GM21390 (cell line): ENCODE results near the gene DCDC2C.
A peak's percentile ranks its signal among the peaks of the same experiment; 100 is the strongest.

Source experiments
- ATAC-seq: cut with Tn5 transposase; IDR thresholded peaks from one replicate; pipeline ENCODE4 v1.9.1; 2021; ENCODE audit not compliant: unreplicated experiment

Gene DCDC2C

DNA sequence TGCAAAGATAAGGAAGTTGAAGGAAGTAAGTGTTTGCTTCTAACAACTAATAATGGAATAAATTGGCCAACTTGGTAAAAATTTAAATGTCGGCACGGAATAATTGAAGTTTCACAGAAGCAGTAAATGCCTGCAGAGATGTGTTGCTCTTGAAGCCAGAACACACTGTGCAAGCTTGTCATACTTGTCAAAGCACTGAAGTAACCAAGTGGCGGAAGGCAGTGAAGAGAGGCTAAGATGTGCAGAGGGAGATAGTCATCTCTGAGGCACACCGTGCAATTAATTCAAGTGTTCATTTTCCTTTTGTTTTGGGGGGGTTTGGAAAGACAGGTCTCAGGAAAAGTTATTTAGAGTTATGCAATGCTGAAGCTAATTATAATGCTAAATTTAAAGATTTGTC lies 5.2 kb downstream of the DCDC2C start:
- no peak for ATAC-seq

DNA sequence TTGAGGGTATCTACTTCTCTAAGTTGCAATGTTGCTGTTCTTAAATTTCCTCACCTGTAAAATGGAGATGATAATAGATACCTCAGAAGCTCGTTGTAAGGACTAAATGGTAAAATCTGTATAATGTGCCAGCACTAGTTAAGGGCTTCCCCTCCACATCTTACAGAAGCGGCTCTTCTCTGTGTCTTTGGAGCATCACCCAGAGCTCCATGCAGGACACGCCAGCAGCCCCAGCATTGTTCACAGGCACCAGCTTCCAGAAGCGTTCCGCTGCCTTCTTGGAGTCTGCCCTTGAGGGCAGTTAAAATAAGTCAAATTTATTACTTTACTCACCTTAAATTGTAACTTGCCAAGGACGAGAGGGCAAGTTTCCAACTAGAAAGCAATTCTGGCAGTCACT lies 5.8 kb downstream of the DCDC2C start:
- no peak for ATAC-seq

DNA sequence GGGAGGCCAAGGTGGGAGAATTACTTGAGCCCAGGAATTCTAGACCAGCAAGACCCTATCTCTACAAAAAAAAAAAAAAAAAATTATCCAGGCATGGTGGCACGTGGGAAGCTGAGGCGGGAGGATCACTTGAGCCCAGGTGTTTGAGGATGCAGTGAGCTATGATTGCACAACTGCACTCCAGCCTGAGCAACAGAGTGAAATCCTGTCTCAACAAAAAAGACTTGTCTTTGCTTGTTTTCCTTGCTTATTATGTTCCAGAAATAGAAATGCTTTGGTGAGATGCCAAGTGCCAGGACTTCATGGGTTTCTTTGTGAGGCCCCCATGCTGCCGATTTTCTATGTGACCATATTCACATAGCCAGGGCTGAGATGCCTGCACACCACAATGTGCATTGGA lies 9.0 kb downstream of the DCDC2C start:
- no peak for ATAC-seq

DNA sequence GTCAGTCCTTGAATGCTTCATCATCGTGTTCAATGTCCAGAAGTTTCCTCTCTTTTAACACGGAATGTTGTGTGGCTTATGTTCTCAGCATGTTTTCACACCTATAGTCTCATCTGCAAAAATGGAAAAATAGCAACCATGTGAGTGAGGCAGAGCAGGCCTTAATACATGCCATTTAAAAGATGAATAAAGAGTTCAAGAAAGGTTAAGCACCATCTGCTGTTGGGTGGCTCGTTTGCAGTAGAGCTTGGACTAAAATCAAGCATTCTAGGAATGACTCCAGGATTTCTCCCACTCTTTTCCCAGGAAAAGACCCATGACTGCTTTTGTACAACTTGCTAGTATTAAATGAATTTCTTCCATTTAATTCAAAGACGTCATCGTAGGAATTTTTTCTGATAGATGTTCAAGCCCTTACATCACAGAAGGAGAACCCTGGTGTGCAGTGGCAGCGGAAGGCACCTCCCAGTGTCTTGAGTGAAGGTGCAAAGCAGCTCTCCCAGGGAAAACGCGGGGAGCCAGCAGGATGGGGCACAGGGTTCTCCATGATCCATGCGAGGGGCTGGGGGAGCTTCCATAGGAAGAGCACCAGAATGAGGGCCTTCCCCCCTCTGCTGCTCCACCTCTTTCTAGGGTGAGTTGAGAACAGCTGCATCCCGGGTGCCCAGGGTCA lies 9.6 kb downstream of the DCDC2C start:
- ATAC-seq = no peak

DNA sequence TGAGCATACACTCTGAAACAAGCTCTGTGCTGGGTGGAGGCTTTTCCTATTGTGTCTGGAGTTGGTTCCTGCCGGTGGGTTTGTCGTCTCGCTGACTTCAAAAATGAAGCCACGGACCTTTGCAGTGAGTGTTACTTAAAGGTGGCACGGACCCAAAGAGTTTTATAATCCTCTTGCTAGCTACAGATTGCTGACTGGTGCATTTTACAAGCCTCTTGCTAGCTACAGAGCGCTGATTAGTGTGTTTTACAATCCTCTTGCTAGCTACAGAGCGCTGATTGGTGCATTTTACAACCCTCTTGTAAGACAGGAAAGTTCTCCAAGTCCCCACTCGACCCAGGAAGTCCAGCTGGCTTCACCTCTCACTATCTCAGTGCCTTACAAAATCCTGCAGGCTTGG lies 15.3 kb downstream of the DCDC2C start:
- ATAC-seq = no peak

DNA sequence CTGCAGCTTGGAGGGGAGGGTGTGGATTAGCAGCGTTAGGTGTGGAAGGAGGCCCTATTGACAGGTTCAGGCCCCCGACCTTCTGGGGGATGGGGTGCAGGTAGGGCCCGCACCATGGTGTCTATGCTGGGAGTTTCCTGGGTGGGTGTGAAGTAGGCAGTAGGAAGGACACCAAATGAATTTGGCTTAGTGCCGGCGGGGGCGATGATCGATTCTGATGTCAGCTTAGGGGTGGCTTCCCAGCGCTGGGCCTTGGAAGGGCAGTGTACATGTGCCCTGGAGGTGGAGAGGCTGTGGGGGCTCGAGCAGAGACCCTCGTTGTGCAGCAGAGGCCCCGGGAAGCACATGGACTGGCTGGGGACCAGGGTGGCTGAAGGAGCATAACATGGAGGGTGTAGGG lies 21.6 kb downstream of the DCDC2C start:
- ATAC-seq = no peak

DNA sequence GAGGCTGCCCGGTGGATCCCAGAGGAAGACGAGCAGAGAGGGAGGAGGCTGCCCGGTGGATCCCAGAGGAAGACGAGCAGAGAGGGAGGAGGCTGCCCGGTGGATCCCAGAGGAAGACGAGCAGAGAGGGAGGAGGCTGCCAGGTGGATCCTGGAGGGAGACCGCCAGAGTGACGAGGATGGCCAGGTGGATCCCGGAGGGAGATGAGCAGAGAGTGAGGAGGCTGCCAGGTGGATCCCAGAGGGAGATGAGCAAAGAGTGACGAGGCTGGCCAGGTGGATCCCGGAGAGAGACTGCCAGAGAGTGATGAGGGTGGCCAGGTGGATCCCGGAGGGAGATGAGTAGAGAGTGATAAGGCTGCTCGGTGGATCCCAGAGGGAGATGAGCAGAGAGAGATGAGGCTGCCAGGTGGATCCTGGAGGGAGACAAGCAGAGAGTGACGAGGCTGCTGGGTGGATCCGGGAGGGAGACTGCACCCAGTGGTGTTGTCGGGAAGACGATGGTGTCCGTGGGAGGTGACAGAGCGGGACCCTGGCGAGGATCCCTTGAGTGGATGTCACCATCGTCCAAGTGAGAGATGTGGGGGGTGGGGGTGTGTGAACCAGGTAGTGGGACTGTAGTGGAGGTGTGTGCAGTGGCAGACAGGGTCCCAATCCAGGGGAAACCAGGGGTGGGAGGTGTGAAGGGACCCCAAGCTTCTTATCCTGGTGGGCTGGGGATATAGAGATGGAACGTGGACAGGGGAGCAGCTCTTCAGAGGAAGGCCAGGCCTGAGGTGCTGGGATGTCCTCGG lies 22.3 kb downstream of the DCDC2C start:
- ATAC-seq = no peak

DNA sequence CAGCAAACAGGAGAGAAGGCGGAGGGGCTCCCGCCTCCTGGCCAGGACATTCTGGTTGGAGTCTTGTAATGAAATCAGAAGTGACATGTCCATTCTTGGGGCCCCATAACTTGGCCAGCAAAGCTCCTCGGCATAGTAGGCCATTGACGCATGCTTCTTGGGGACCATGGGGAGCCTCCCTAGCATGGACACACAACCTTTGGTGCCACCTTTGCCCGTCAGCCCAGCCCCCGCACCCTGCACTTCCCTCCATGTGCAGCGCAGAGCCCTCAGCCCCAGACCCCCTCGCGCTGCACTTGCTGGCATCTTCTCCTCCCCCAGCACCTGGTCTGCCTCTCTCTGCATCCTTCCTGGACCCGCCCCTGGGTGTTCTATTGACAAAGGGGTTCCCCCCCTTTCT lies 23.1 kb downstream of the DCDC2C start:
- ATAC-seq = no peak

DNA sequence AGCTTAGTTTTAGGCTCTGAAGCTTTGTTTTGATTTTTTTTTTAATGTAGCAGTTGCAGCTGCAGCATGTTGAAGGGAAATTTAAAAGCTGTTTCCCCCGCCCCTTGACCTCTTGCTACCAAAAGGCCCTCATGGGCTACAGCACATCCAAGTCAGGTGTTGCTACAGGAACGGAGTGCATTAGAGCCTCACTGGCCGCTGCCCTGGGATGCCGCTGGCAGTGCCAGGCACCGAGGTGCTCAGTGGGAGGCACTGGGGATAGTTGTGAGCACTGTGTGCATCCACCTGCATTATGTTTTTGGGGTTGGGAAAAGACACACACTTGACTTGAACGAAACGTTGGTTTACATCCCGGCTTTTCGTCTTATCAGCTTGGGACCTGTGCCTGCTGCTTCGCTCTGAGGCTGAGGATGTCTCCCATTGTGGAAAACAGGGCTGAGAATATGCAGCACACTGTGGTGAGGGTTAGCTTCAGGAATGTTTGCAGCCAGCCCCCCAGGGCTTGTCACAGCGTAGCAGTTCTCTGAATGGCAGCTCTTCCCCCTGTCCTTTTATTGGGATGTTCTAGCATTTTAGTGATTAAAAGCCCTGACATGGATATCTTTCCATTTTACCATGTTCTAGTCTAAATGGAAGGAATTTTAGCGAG lies 24.1 kb downstream of the DCDC2C start:
- no peak for ATAC-seq

DNA sequence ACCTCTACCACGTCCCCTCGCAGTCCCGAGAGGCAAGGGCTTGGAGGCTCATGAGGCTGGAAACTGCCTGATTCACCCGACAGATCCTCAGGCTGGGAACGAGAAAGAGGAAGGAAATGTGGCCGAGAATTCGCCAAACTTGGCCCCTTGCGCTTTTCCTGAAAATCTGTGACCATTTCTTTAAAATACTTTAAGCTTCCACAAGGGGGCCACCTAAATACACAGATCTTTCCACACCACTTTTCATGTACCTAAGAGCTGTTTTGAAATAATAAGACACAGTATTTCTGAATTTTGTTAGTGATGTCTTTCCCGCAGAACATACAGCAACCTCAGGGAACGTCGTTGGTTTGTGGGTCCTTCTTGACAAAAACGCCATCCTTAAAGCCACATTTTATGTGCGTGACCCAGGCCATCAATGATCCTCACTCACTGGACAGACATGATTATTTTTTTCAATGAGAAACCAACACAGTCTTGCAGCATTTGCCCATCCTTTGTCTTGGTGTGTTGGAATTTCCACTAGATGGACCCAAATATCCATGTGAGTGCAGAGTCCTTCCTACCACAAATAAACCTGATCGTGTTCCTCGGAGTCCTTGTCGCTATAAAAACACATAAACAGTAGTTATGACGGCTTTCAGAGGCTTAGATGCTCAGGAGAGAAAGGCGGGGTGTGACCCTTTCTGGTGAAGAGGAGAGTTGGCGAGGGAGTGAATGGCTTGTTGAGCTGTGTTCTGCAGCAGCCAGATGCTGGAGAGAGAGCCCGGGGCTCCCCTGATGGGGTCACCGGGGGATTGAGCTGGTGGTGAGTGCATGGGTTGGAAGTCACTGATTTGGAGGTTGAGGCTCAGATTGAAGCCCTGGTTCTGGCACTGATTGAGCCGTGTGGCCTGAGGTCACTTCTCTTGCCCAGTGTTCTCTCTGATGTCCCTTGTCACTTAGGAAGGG lies 25.0 kb downstream of the DCDC2C start:
- ATAC-seq = no peak

DNA sequence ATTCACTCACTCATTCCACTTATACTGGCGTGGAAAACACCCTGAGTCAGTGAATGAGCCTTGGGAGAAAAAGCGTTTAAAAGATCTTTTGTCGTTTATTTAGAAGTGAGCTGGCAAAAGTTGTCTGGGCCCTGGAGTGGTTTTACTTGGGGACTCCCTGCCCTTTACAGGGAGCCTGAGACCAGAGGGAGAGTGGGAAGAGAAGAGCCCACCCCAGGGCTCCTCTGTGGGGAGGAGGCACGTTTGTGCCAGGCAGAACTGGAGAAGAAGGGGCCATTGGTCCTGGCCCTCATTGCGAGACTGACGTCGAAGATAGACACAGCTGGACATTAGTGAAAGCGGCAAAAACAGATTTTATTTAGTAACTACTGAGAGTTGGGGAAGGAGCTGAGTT lies 25.7 kb downstream of the DCDC2C start:
- no peak for ATAC-seq

DNA sequence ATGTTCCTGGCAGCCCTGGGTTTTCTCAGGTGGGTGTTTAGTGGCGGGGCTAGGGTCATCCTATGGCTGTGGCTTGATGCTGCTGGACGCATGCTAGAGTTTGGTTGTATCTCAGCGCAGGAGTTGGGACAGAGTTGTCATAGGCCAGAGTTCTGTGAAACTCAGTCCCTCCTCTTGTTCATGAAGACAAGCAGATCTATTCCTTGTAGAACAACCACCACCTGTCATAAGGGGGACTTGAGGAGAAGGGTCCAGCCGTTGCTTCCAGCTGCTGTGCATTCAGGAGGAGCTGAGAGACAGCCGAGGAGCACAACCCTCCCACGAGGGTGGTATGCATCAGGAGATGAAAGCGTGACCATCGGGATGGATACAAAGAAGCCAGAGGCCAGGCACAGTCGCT lies 26.4 kb downstream of the DCDC2C start:
- no peak for ATAC-seq

DNA sequence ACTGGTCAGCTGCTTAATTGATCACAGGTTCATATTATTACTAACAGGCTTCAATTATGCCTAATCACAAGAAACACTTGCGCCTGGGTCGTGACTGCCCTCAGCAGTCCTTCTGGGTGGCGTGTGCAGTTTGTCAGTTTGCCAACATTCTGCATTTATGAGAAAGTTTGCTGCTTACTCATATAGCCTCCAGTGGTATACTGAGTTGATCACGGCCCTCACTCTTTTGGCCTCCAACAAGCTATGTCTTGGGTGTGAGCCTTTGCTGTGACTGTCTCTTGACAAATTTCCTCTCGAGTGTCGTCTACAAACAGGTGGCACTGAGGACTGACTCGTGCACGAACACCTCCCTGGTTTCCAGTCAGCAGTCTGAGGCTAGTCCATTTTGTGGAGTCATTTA lies 27.3 kb downstream of the DCDC2C start:
- ATAC-seq = no peak

DNA sequence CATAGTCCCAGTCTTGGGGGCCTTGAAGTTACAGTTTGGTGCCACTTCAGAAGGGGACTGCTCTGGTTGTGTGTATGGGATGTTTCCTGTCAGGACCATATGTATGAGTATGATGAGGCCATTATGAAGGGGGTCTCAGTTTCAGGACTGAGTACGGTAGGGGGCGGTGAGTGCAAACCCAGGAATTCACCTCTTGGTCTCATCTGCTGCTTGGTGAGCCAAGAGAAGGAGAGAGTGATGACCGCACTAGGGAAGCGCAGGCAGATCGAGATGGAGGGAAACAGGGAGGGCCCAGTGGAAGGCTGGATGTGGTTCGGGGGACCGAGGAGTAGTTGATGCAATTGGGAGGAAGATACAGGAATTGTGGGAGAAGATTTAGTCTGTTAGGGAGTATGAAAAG lies 28.5 kb downstream of the DCDC2C start:
- ATAC-seq = no peak

DNA sequence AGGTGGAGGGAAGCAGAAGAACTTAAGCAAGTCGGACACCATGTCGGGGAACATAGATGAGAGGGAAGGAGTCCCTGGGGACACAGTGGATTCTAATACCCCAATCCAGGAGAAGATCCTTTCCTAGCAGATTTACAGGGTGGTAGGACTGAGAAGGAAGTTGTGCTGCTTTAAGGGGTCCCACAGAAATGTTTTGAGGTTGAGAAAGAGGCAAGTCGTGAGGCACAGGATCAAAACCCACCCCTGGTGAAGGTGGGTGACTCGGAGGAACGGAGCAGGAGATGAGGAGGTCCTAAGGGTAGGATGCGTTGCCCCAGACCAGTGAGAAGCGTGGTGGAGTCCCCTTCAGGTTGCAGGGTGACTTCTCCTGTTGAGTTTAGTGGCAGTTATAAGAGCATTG lies 32.7 kb downstream of the DCDC2C start:
- no peak for ATAC-seq

DNA sequence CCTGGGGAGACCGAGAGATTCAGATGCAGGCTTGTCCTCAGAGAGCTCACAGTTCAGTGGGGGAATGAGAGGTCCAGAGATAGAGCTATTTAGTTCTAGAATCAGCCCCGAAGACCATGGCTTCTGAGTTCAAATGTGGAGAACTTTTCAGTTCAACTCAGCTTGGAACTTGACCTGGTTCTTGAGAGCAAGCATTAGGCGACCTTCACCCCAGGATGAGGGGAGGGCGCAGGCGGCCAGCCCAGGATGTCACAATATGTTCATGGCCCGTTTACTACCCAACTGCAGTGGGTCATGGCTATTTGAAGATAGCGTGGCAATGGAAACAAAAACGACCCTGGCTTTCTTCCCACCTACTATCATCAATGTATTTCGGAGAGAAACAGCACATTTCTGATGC lies 33.8 kb downstream of the DCDC2C start:
- no peak for ATAC-seq

DNA sequence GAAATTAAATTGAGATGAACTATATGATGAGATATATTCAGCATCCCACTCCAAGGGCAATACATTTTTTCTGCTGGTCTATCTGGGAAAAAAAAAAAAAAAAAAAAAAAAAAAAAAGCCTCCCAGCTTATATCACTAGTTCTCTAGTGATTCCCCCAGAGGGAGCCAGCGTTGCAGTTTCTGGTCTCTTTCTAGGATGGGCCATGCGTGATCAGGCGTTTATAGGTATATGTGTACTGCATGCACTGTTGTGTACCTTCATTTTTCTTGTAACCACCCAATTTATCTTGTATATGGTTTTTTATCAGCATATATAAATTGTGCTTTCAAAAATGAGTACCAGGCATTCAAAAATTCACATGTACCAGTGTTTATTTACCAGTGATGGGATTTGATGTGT lies 35.1 kb downstream of the DCDC2C start:
- ATAC-seq = peak; percentile 49

DNA sequence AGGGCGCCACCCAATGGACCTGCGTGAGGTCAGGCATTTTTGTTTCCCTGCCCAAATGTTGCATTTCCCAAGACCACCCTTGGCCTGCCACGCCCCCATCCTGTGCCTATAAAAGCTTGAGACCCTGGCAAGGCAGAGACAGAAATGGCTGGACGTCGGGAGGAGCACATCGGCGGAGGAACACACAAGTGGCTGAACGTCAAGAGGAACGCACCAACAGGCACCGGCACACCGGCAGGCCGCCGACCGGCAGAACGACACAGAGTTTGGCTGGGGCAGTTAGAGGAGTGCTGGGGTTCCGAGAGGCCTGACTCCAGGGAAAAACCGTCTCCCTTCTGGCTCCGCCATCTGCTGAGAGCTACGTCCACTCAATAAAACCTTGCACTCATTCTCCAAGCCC lies 35.9 kb downstream of the DCDC2C start:
- no peak for ATAC-seq

DNA sequence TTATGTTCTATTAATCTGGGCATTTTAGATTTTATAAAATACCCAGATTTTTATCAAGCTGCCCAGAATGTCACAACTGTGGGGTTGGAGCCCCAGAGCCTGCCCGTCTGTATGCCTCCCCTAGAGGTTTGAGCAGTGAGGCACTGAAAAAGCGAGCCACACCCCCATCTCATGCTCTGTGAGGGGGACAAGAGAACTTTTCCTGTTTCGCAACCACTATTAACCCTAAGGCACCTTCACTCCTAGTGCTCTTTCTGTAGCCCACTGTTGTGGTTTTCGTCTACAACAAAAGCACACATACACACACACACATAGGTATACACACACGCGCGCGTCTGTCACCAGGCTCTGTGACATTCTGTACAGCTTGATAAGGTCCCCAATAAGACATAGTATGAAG lies 38.0 kb downstream of the DCDC2C start:
- no peak for ATAC-seq

DNA sequence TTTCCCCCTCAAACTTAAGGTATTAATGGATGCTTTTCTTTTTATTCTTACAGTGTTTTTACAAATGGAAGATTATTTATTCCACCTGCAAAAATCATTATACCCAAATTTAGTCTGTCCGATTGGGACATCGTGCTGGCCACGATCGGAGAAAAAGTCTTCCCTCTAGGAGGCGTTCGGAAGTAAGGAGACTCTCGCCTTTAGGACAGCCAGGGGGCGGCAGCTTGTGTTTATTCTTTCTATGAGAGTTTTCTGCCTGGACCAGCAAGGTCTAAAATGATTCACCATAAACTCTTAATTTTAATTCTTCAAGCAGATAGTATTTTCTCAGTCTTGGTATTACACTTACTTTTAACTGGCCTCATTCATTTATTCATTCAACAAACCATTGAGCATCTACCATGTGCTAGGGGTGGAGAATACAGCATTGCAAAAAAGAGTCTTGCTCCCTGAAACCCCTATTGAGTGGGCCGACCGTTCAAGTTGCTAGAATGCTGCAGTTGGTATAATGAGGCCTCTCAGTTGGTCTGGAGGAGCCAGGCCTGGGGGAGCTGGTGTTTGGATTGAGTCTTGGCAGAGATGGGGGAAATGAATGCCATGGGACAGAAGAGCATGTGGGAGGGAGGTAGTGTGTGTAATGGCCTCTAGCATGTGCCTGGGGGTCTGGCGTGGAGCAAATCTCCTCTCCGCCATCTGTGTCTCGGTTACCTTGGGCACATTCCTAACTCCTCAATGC lies 38.7 kb downstream of the DCDC2C start:
- no peak for ATAC-seq
